ENCODE measurements around the gene ACOT12. TPM values are rescaled to one million over a fixed set of nuclear protein-coding genes. Genes with fewer than 3 reads are reported as not detected.
"Not testable (repeated sequence)": the region's sequence is repeated elsewhere in the genome, so short reads cannot be mapped to it uniquely, and the experiment has no call there.

Gene ACOT12
- total RNA-seq, 4 donors from 2014 or later: not detected

- intact Hi-C loops (cut with DNase I): no loop called here
- no peak for DNase-seq
- H3K4me1 ChIP-seq: no peaks in the 10 kb centered on the region
- no peaks in the 10 kb centered on the region for H3K36me3 ChIP-seq
- no peaks in the 10 kb centered on the region for H3K9me3 ChIP-seq
- no peak overlapping the region for H3K4me3 ChIP-seq (replicated peaks in 1 of 3)
- no peak for TF ChIP-seq POLR2A (IDR thresholded peaks at IDR 0.05)
- no peak for TF ChIP-seq CTCF (IDR thresholded peaks at IDR 0.05)
- 78 to 79% methylated on average over 4 of the region's 4 CpGs for WGBS, 2 donors
- H3K27me3 ChIP-seq: no peaks in the 10 kb centered on the region
- no peak overlapping the region for H3K27ac ChIP-seq
Measured at GRCh38 chr5:81349161-81349560, 44.8 kb downstream of the ACOT12 start.

- H3K27ac ChIP-seq: no peak overlapping the region
- no peak for TF ChIP-seq POLR2A (IDR thresholded peaks at IDR 0.05)
- TF ChIP-seq CTCF (IDR thresholded peaks at IDR 0.05): no peak
- no peak overlapping the region for H3K4me3 ChIP-seq (replicated peaks in 1 of 3)
- no peaks in the 10 kb centered on the region for H3K4me1 ChIP-seq
- H3K27me3 ChIP-seq: no peaks in the 10 kb centered on the region
- intact Hi-C loops (cut with DNase I): no loop called here
- no peaks in the 10 kb centered on the region for H3K36me3 ChIP-seq
- WGBS, 2 donors: 92 to 94% methylated on average over 5 of the region's 5 CpGs
- H3K9me3 ChIP-seq: no peaks in the 10 kb centered on the region
- DNase-seq: no peak
Measured at GRCh38 chr5:81345411-81346003, 48.4 kb downstream of the ACOT12 start.

GRCh38 chr5:81344736-81345135, 49.2 kb downstream of the ACOT12 start:
- no peak for DNase-seq
- intact Hi-C loops (cut with DNase I): no loop called here
- H3K27ac ChIP-seq: no peak overlapping the region
- no peaks in the 10 kb centered on the region for H3K4me1 ChIP-seq
- WGBS, 2 donors: 93% methylated on average over 13 of the region's 13 CpGs
- no peaks in the 10 kb centered on the region for H3K27me3 ChIP-seq
- TF ChIP-seq POLR2A (IDR thresholded peaks at IDR 0.05) (no peak), CTCF (IDR thresholded peaks at IDR 0.05) (no peak)
- H3K36me3 ChIP-seq: no peaks in the 10 kb centered on the region
- no peaks in the 10 kb centered on the region for H3K9me3 ChIP-seq
- H3K4me3 ChIP-seq (replicated peaks in 1 of 3): no peak overlapping the region

GRCh38 chr5:81338213-81338612, 55.7 kb downstream of the ACOT12 start:
- H3K4me3 ChIP-seq (replicated peaks in 1 of 3); H3K36me3 ChIP-seq; H3K27ac ChIP-seq; intact Hi-C loops (cut with DNase I); DNase-seq; H3K9me3 ChIP-seq; H3K27me3 ChIP-seq; H3K4me1 ChIP-seq: not testable (repeated sequence)
- 77 to 83% methylated on average over 3 of the region's 3 CpGs for WGBS, 2 donors

- Histone ChIP-seq H3K4me1 (no peaks in the 10 kb centered on the region), H3K27ac (no peak overlapping the region), H3K9me3 (no peaks in the 10 kb centered on the region), H3K4me3 (replicated peaks in 1 of 3) (no peak overlapping the region), H3K27me3 (no peaks in the 10 kb centered on the region), H3K36me3 (no peaks in the 10 kb centered on the region)
- TF ChIP-seq POLR2A (IDR thresholded peaks at IDR 0.05) (no peak), CTCF (IDR thresholded peaks at IDR 0.05) (no peak)
- DNase-seq: no peak
- 85 to 86% methylated on average over 2 of the region's 2 CpGs for WGBS, 2 donors
- intact Hi-C loops (cut with DNase I): no loop called here
Measured at GRCh38 chr5:81337803-81338202, 56.1 kb downstream of the ACOT12 start.

- 27 to 30% methylated on average over 1 of the region's 1 CpG for WGBS, 2 donors
- TF ChIP-seq CTCF (IDR thresholded peaks at IDR 0.05): no peak
- no peak for TF ChIP-seq POLR2A (IDR thresholded peaks at IDR 0.05)
- Histone ChIP-seq H3K4me1 (no peaks in the 10 kb centered on the region), H3K36me3 (no peaks in the 10 kb centered on the region), H3K4me3 (replicated peaks in 1 of 3) (no peak overlapping the region), H3K27ac (no peak overlapping the region), H3K27me3 (no peaks in the 10 kb centered on the region), H3K9me3 (no peaks in the 10 kb centered on the region)
- no peak for DNase-seq
- intact Hi-C loops (cut with DNase I): no loop called here
Measured at GRCh38 chr5:81336556-81336955, 57.4 kb downstream of the ACOT12 start.

Measured in thyroid gland (tissue), 4 donors.